ENCODE data around the gene PSME1. TPM values are rescaled to one million over a fixed set of nuclear protein-coding genes. Genes with fewer than 3 reads are reported as not detected.

PSME1 gene
- total and polyA plus RNA-seq, 2 of the 13 experiments (the other 11 are each of a cell fraction or from before 2014, with no cell fraction given): 159 to 608 TPM

DNA sequence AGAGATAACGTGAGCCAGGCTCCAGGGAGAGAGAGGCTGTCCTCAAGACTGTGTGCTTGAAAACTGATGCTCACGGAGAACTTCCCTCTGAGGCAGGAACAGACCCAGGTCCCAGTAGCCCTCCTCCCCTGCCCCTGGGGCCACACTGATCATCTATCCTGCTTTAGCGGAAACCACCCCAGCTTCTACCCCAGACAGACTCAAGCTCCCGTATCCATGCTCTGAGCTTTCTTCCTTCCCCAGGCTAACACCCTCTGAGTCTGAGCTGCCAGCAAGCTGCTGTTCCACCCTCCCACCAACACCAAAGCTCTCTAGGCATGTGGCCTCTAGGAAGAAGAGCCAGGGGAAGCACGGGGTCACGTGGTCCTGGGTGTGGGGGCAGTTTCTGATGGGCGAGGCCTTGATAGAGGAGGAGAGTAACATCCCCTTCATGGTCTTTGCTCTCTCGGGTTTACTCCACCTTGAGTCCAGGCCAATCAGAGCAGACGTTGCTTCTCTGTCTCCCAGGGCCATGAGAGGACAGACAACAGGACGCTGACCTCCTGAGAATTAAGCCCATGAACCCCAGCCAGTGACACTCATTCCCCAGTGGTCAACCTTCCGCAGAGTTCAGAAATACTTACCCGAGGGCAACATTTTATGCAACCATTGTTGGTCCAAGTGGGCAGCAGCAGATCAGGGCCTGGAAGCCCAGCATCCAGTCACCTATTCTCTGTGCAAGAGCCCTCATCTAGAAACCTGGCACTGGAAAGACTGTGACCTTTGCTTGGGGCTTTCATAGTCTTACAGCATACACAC is 40.5 kb upstream of the PSME1 start (continued):
- TF ChIP-seq KDM4B (CRISPR knock-in tag; IDR thresholded peaks at IDR 0.05) (peak; percentile 86; the same call in 1 of the 2 replicates), HMGA1 (CRISPR knock-in tag; conservative IDR thresholded peaks at IDR 0.05) (no peak), PAF1 (CRISPR knock-in tag; IDR thresholded peaks at IDR 0.05) (peak; percentile 99), MLLT10 (CRISPR knock-in tag; IDR thresholded peaks at IDR 0.05) (no peak; the same call in 1 of the 2 replicates), ADNP (CRISPR knock-in tag; IDR thresholded peaks at IDR 0.05) (no peak; the same call in 1 of the 2 replicates), MXI1 (IDR thresholded peaks at IDR 0.05; ENCODE audit: borderline replicate concordance, low read depth, low read length) (peak; percentile 95; the same call in 2 of the 3 replicates), ZNF484 (CRISPR knock-in tag; IDR thresholded peaks at IDR 0.05; ENCODE audit: borderline replicate concordance, low read depth) (no peak; the same call in 1 of the 2 replicates), ZNF143 (CRISPR knock-in tag; IDR thresholded peaks at IDR 0.05) (peak; percentile 48; the same call in 1 of the 2 replicates), SNAPC2 (CRISPR knock-in tag; IDR thresholded peaks at IDR 0.05) (peak; percentile 98), PCBP2 (optimal IDR thresholded peaks at IDR 0.05; ENCODE audit: low read depth, low read length, poor library complexity, severe bottlenecking) (peak; percentile 48), ZNF160 (CRISPR knock-in tag; IDR thresholded peaks at IDR 0.05) (peak; percentile 94; the same call in 1 of the 2 replicates), AGO1 (IDR thresholded peaks at IDR 0.05; ENCODE audit: low read depth, low read length, poor library complexity, severe bottlenecking) (no peak), AHR (CRISPR knock-in tag; IDR thresholded peaks at IDR 0.05) (peak; percentile 99), ARHGAP35 (CRISPR knock-in tag; IDR thresholded peaks at IDR 0.05; ENCODE audit: borderline replicate concordance) (peak; percentile 55; the same call in 1 of the 2 replicates), ZNF3 (CRISPR knock-in tag; IDR thresholded peaks at IDR 0.05) (peak; percentile 78; the same call in 1 of the 2 replicates)
- TF ChIP-seq, protein P1, sequence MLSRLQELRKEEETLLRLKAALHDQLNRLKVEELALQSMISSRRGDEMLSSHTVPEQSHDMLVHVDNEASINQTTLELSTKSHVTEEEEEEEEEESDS (CRISPR knock-in tag; IDR thresholded peaks at IDR 0.05; ENCODE audit: borderline replicate concordance): no peak; the same call in 1 of the 2 replicates
- TF ChIP-seq, protein P2, sequence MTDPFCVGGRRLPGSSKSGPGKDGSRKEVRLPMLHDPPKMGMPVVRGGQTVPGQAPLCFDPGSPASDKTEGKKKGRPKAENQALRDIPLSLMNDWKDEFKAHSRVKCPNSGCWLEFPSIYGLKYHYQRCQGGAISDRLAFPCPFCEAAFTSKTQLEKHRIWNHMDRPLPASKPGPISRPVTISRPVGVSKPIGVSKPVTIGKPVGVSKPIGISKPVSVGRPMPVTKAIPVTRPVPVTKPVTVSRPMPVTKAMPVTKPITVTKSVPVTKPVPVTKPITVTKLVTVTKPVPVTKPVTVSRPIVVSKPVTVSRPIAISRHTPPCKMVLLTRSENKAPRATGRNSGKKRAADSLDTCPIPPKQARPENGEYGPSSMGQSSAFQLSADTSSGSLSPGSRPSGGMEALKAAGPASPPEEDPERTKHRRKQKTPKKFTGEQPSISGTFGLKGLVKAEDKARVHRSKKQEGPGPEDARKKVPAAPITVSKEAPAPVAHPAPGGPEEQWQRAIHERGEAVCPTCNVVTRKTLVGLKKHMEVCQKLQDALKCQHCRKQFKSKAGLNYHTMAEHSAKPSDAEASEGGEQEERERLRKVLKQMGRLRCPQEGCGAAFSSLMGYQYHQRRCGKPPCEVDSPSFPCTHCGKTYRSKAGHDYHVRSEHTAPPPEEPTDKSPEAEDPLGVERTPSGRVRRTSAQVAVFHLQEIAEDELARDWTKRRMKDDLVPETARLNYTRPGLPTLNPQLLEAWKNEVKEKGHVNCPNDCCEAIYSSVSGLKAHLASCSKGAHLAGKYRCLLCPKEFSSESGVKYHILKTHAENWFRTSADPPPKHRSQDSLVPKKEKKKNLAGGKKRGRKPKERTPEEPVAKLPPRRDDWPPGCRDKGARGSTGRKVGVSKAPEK (CRISPR knock-in tag; IDR thresholded peaks at IDR 0.05; ENCODE audit: borderline replicate concordance): peak; percentile 93; the same call in 1 of the 2 replicates
- TF ChIP-seq, protein P3, sequence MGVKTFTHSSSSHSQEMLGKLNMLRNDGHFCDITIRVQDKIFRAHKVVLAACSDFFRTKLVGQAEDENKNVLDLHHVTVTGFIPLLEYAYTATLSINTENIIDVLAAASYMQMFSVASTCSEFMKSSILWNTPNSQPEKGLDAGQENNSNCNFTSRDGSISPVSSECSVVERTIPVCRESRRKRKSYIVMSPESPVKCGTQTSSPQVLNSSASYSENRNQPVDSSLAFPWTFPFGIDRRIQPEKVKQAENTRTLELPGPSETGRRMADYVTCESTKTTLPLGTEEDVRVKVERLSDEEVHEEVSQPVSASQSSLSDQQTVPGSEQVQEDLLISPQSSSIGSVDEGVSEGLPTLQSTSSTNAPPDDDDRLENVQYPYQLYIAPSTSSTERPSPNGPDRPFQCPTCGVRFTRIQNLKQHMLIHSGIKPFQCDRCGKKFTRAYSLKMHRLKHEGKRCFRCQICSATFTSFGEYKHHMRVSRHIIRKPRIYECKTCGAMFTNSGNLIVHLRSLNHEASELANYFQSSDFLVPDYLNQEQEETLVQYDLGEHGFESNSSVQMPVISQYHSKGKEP (CRISPR knock-in tag; IDR thresholded peaks at IDR 0.05): 0 out of 2 replicates have a peak, but pooled peaks have one; percentile 87
- TF ChIP-seq, protein P4, sequence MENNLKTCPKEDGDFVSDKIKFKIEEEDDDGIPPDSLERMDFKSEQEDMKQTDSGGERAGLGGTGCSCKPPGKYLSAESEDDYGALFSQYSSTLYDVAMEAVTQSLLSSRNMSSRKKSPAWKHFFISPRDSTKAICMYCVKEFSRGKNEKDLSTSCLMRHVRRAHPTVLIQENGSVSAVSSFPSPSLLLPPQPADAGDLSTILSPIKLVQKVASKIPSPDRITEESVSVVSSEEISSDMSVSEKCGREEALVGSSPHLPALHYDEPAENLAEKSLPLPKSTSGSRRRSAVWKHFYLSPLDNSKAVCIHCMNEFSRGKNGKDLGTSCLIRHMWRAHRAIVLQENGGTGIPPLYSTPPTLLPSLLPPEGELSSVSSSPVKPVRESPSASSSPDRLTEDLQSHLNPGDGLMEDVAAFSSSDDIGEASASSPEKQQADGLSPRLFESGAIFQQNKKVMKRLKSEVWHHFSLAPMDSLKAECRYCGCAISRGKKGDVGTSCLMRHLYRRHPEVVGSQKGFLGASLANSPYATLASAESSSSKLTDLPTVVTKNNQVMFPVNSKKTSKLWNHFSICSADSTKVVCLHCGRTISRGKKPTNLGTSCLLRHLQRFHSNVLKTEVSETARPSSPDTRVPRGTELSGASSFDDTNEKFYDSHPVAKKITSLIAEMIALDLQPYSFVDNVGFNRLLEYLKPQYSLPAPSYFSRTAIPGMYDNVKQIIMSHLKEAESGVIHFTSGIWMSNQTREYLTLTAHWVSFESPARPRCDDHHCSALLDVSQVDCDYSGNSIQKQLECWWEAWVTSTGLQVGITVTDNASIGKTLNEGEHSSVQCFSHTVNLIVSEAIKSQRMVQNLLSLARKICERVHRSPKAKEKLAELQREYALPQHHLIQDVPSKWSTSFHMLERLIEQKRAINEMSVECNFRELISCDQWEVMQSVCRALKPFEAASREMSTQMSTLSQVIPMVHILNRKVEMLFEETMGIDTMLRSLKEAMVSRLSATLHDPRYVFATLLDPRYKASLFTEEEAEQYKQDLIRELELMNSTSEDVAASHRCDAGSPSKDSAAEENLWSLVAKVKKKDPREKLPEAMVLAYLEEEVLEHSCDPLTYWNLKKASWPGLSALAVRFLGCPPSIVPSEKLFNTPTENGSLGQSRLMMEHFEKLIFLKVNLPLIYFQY (CRISPR knock-in tag; IDR thresholded peaks at IDR 0.05; ENCODE audit: borderline replicate concordance): peak; percentile 97
- TF ChIP-seq, protein P5, sequence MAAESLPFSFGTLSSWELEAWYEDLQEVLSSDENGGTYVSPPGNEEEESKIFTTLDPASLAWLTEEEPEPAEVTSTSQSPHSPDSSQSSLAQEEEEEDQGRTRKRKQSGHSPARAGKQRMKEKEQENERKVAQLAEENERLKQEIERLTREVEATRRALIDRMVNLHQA (CRISPR knock-in tag; IDR thresholded peaks at IDR 0.05): peak; percentile 56; the same call in 1 of the 2 replicates

Data from HepG2 (cell line).